ENCODE results near the gene KCNG2. TPM values are rescaled to one million over a fixed set of nuclear protein-coding genes. Genes with fewer than 3 reads are reported as not detected.

KCNG2 gene
- not detected in 2 replicates for total RNA-seq

GRCh38 chr18:79797518-79798345 lies at the start of gene KCNG2:
KCNG2 (plus strand) TSS chr18:79797938; CDS start chr18:79863668, 65,730 bp downstream.
- H3K4me3 ChIP-seq (ENCODE audit: insufficient read depth, low read length), result no peak within 1 kb of the TSS
- H3K9me3 ChIP-seq (ENCODE audit: low read depth, low read length), result no peaks in the 10 kb centered on the region
- peaks cover 3% of the 10 kb centered on the region for H3K4me1 ChIP-seq (ENCODE audit: insufficient read depth, low read length)
- no peak within 1 kb of the TSS for H3K27ac ChIP-seq (ENCODE audit: low read depth, low read length)
- H4K20me1 ChIP-seq (ENCODE audit: insufficient read depth, low read length), result no peaks in the 10 kb centered on the region
- H3K36me3 ChIP-seq (ENCODE audit: insufficient read depth, low read length), result no peaks in the 10 kb centered on the region
- H3K79me2 ChIP-seq (ENCODE audit: insufficient read depth, low read length), result no peaks in the 10 kb centered on the region
- H2AFZ ChIP-seq (ENCODE audit: low read length), result no peak within 1 kb of the TSS
- H3K4me2 ChIP-seq (ENCODE audit: insufficient read depth, low read length), result no peak within 1 kb of the TSS
- no peak for TF ChIP-seq CTCF (IDR thresholded peaks at IDR 0.05; ENCODE audit: extremely low read depth, low read depth, low read length)
- peaks cover 42% of the 10 kb centered on the region for H3K27me3 ChIP-seq (ENCODE audit: insufficient read depth, low read length)
- DNase-seq (ENCODE audit: insufficient read length, low spot score, missing footprints), result peak; percentile 92

GRCh38 chr18:79748321-79749180 lies 49.2 kb upstream of the KCNG2 start:
- no peak for TF ChIP-seq CTCF (IDR thresholded peaks at IDR 0.05; ENCODE audit: extremely low read depth, low read depth, low read length)
- H2AFZ ChIP-seq (ENCODE audit: low read length), result no peak overlapping the region
- no peaks in the 10 kb centered on the region for H3K9me3 ChIP-seq (ENCODE audit: low read depth, low read length)

GRCh38 chr18:79749251-79750191 lies 48.2 kb upstream of the KCNG2 start:
- no peaks in the 10 kb centered on the region for H3K27me3 ChIP-seq (ENCODE audit: insufficient read depth, low read length)

More at GRCh38 chr18:79748321-79749180, 49.2 kb upstream of the KCNG2 start:
- H4K20me1 ChIP-seq (ENCODE audit: insufficient read depth, low read length), result peaks cover 4% of the 10 kb centered on the region
- no peak overlapping the region for H3K4me3 ChIP-seq (ENCODE audit: insufficient read depth, low read length)
- DNase-seq (ENCODE audit: insufficient read length, low spot score, missing footprints), result peak; percentile 84
- H3K79me2 ChIP-seq (ENCODE audit: insufficient read depth, low read length), result no peaks in the 10 kb centered on the region
- peaks cover 7% of the 10 kb centered on the region for H3K36me3 ChIP-seq (ENCODE audit: insufficient read depth, low read length)
- no peaks in the 10 kb centered on the region for H3K4me1 ChIP-seq (ENCODE audit: insufficient read depth, low read length)
- no peak overlapping the region for H3K4me2 ChIP-seq (ENCODE audit: insufficient read depth, low read length)
- no peaks in the 10 kb centered on the region for H3K27me3 ChIP-seq (ENCODE audit: insufficient read depth, low read length)
- no peak overlapping the region for H3K27ac ChIP-seq (ENCODE audit: low read depth, low read length)

More at GRCh38 chr18:79749251-79750191, 48.2 kb upstream of the KCNG2 start:
- no peaks in the 10 kb centered on the region for H3K9me3 ChIP-seq (ENCODE audit: low read depth, low read length)
- no peak for TF ChIP-seq CTCF (IDR thresholded peaks at IDR 0.05; ENCODE audit: extremely low read depth, low read depth, low read length)
- peaks cover 4% of the 10 kb centered on the region for H4K20me1 ChIP-seq (ENCODE audit: insufficient read depth, low read length)
- H3K27ac ChIP-seq (ENCODE audit: low read depth, low read length), result no peak overlapping the region
- H3K4me3 ChIP-seq (ENCODE audit: insufficient read depth, low read length), result no peak overlapping the region
- no peak overlapping the region for H3K4me2 ChIP-seq (ENCODE audit: insufficient read depth, low read length)
- peak; percentile 78 for DNase-seq (ENCODE audit: insufficient read length, low spot score, missing footprints)
- no peak overlapping the region for H2AFZ ChIP-seq (ENCODE audit: low read length)
- H3K36me3 ChIP-seq (ENCODE audit: insufficient read depth, low read length), result peaks cover 16% of the 10 kb centered on the region
- H3K79me2 ChIP-seq (ENCODE audit: insufficient read depth, low read length), result no peaks in the 10 kb centered on the region
- H3K4me1 ChIP-seq (ENCODE audit: insufficient read depth, low read length), result no peaks in the 10 kb centered on the region
